ENCODE measurements around the gene NRP1. TPM values are rescaled to one million over a fixed set of nuclear protein-coding genes. Genes with fewer than 3 reads are reported as not detected.
A peak's percentile ranks its signal among the peaks of the same experiment; 100 is the strongest.

Gene NRP1
- total and polyA plus RNA-seq, 9 donors, result 80.1 to 140 (median 112) TPM

GRCh38 chr10:33243703-33244102, 90.8 kb downstream of the NRP1 start:
- Histone ChIP-seq H3K4me3 (ENCODE audit: low read length) (no peak overlapping the region), H3K4me1 (ENCODE audit: control insufficient read depth, insufficient read depth, low read length) (no peaks in the 10 kb centered on the region), H3K36me3 (ENCODE audit: control insufficient read depth, insufficient read depth, low read length) (peaks cover 15% of the 10 kb centered on the region), H3K27ac (ENCODE audit: low read length) (no peak overlapping the region), H3K27me3 (ENCODE audit: control insufficient read depth, insufficient read depth, low read length) (no peaks in the 10 kb centered on the region), H3K9me3 (replicated peaks; ENCODE audit: control insufficient read depth, low read depth, low read length) (no peaks in the 10 kb centered on the region)
- no peak for DNase-seq
- WGBS (ENCODE audit: insufficient coverage), result no CpG with 5 or more reads among the region's 2 CpGs

- Histone ChIP-seq H3K4me3 (ENCODE audit: low read length) (no peak overlapping the region), H3K27me3 (ENCODE audit: control insufficient read depth, insufficient read depth, low read length) (no peaks in the 10 kb centered on the region), H3K27ac (ENCODE audit: low read length) (no peak overlapping the region), H3K4me1 (ENCODE audit: control insufficient read depth, insufficient read depth, low read length) (no peaks in the 10 kb centered on the region), H3K36me3 (ENCODE audit: control insufficient read depth, insufficient read depth, low read length) (peaks cover 17% of the 10 kb centered on the region), H3K9me3 (replicated peaks; ENCODE audit: control insufficient read depth, low read depth, low read length) (no peaks in the 10 kb centered on the region)
- DNase-seq, result no peak
- no CpG with 5 or more reads among the region's 5 CpGs for WGBS (ENCODE audit: insufficient coverage)
Observed at GRCh38 chr10:33242931-33243330, 91.5 kb downstream of the NRP1 start.

- no peaks in the 10 kb centered on the region for H3K27me3 ChIP-seq (ENCODE audit: control insufficient read depth, insufficient read depth, low read length)
- no peak for DNase-seq
- no peaks in the 10 kb centered on the region for H3K9me3 ChIP-seq (replicated peaks; ENCODE audit: control insufficient read depth, low read depth, low read length)
- no peaks in the 10 kb centered on the region for H3K4me1 ChIP-seq (ENCODE audit: control insufficient read depth, insufficient read depth, low read length)
- 22% methylated on average over 1 of the region's 4 CpGs for WGBS (ENCODE audit: insufficient coverage)
- peaks cover 13% of the 10 kb centered on the region for H3K36me3 ChIP-seq (ENCODE audit: control insufficient read depth, insufficient read depth, low read length)
- H3K4me3 ChIP-seq (ENCODE audit: low read length), result no peak overlapping the region
- H3K27ac ChIP-seq (ENCODE audit: low read length), result no peak overlapping the region
Observed at GRCh38 chr10:33241351-33241750, 93.1 kb downstream of the NRP1 start.

DNA sequence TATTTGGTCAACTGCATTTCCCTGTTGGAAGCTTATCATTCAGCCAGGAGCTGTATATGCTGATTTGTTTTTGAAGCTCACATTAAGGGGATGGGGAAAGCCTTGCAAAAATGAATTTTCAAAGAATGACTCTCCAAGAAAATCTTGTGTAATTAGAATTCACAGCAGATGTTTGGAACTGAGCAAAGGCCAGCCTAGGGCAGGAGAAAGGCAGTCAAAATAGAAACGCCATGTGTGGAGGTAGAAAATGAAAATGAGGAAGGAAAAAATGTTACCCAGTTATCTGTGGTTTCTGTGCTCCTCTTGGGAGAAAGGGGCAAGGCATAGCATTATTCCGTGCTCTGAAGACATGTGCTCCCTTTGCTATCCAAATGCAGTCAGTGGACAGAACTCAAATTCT, 93.5 kb downstream of the NRP1 start:
- Histone ChIP-seq H3K27ac (ENCODE audit: low read length) (no peak overlapping the region), H3K4me3 (ENCODE audit: low read length) (no peak overlapping the region), H3K36me3 (ENCODE audit: control insufficient read depth, insufficient read depth, low read length) (peaks cover 13% of the 10 kb centered on the region), H3K9me3 (replicated peaks; ENCODE audit: control insufficient read depth, low read depth, low read length) (no peaks in the 10 kb centered on the region), H3K27me3 (ENCODE audit: control insufficient read depth, insufficient read depth, low read length) (no peaks in the 10 kb centered on the region), H3K4me1 (ENCODE audit: control insufficient read depth, insufficient read depth, low read length) (no peaks in the 10 kb centered on the region)
- no peak for DNase-seq
- 29% methylated on average over 2 of the region's 2 CpGs for WGBS (ENCODE audit: insufficient coverage)

DNA sequence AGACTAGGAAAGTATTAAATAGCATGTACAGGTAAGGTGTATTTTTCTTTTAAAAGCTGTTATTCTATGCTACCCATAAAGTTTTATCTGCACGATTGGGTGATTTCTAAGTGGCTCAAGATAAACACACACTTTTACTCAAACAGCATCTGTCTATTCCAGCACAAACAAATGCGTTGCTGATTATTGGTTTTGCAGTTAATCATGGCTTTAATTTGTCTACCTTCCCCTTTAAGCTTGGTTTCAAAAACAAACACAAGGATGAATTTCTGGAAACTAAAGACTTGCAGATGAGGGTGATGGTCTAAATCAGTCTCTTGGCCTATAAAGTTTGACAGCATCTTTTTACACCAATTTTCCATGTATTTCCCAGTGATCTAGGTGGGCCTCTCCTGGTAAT, 94.2 kb downstream of the NRP1 start:
- peaks cover under 1% of the 10 kb centered on the region for H3K4me1 ChIP-seq (ENCODE audit: control insufficient read depth, insufficient read depth, low read length)
- H3K36me3 ChIP-seq (ENCODE audit: control insufficient read depth, insufficient read depth, low read length), result peaks cover 13% of the 10 kb centered on the region
- no peaks in the 10 kb centered on the region for H3K27me3 ChIP-seq (ENCODE audit: control insufficient read depth, insufficient read depth, low read length)
- H3K4me3 ChIP-seq (ENCODE audit: low read length), result no peak overlapping the region
- WGBS (ENCODE audit: insufficient coverage), result no CpG with 5 or more reads among the region's 2 CpGs
- no peaks in the 10 kb centered on the region for H3K9me3 ChIP-seq (replicated peaks; ENCODE audit: control insufficient read depth, low read depth, low read length)
- no peak overlapping the region for H3K27ac ChIP-seq (ENCODE audit: low read length)
- no peak for DNase-seq

DNA sequence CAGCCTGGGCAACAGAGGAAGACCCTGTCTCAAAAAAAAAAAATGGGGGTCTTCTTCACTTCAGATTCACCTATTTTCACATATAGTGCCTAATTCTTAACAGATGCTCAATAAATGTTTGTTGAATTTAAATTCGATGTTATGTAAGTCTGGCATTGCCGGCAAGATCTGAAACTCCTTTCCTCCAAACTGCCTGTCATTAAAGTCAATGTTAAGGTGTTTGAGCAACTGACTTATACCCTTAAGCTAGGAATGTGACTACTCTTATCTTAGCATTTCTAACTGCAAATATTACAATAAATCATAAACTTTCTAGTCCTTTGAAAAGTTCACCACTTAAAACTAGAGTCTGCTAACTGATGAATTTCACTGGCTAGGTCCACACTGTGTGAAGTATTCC, 95.2 kb downstream of the NRP1 start:
- peaks cover 13% of the 10 kb centered on the region for H3K36me3 ChIP-seq (ENCODE audit: control insufficient read depth, insufficient read depth, low read length)
- H3K4me3 ChIP-seq (ENCODE audit: low read length), result no peak overlapping the region
- WGBS (ENCODE audit: insufficient coverage), result no CpG with 5 or more reads among the region's 2 CpGs
- DNase-seq, result no peak
- H3K27me3 ChIP-seq (ENCODE audit: control insufficient read depth, insufficient read depth, low read length), result no peaks in the 10 kb centered on the region
- no peaks in the 10 kb centered on the region for H3K9me3 ChIP-seq (replicated peaks; ENCODE audit: control insufficient read depth, low read depth, low read length)
- peaks cover 3% of the 10 kb centered on the region for H3K4me1 ChIP-seq (ENCODE audit: control insufficient read depth, insufficient read depth, low read length)
- H3K27ac ChIP-seq (ENCODE audit: low read length), result no peak overlapping the region

DNA sequence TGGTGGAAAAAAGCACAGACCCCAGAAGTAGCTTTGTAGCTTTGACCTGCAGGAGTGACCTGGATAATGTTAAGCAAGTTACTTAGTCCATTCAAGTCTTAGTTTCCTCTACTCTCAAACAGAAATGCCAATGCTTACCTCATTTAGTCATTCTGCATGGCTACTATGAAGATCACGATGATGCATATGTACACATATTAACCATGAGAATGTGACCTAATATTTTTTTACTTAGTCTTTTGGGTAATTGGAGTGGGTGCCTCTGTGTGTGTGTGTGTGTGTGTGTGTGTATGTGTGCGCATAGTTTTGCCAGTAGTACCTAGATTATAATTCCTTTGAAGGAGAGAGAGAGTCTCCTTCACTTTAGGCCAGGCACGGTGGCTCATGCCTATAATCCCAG, 95.8 kb downstream of the NRP1 start:
- peaks cover 3% of the 10 kb centered on the region for H3K4me1 ChIP-seq (ENCODE audit: control insufficient read depth, insufficient read depth, low read length)
- H3K27ac ChIP-seq (ENCODE audit: low read length), result no peak overlapping the region
- WGBS (ENCODE audit: insufficient coverage), result 92% methylated on average over 2 of the region's 3 CpGs
- no peak for DNase-seq
- H3K36me3 ChIP-seq (ENCODE audit: control insufficient read depth, insufficient read depth, low read length), result peaks cover 13% of the 10 kb centered on the region
- no peaks in the 10 kb centered on the region for H3K9me3 ChIP-seq (replicated peaks; ENCODE audit: control insufficient read depth, low read depth, low read length)
- no peaks in the 10 kb centered on the region for H3K27me3 ChIP-seq (ENCODE audit: control insufficient read depth, insufficient read depth, low read length)
- no peak overlapping the region for H3K4me3 ChIP-seq (ENCODE audit: low read length)

DNA sequence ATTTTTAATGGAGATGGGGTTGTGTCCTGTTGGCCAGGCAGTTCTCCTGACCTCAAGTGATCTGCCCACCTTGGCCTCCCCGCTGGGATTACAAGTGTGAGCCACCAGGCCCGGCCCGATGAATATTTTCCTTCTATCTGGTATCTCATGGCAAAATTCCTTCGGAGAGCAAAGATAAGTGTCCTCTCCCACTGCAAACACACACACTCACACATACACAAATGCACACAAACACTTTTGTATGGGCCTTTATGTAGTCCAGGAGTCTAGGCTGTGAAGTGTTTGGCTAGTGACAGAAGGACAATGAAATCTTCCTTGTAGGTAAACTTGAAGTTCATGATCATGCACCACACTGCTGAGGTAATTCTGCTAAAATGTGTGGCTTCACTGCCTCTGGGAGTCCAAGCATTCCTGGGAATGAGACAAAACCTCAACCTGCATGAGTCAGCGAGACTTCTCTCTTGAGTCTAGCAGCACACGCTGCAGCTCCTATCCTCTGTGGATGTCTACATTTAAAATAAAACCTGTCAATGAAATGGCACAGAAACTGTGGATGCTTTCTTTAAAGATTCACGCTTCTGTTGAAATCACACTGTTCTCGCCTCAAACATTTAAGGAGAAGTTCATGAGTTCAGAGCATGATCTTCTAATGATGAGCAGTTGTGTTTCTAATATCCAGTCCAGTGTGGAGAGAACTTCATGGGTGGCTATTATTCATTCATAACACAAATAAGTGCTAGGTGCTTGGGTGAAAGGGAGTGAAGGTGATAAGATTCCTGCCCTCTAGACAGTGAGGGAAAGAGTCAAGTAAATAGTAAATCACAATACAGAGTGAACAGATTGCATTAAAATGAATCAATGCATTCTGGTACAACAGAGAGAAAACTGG, 96.5 kb downstream of the NRP1 start:
- H3K27me3 ChIP-seq (ENCODE audit: control insufficient read depth, insufficient read depth, low read length), result no peaks in the 10 kb centered on the region
- peaks cover 15% of the 10 kb centered on the region for H3K36me3 ChIP-seq (ENCODE audit: control insufficient read depth, insufficient read depth, low read length)
- H3K9me3 ChIP-seq (replicated peaks; ENCODE audit: control insufficient read depth, low read depth, low read length), result no peaks in the 10 kb centered on the region
- WGBS (ENCODE audit: insufficient coverage), result 88% methylated on average over 3 of the region's 8 CpGs
- H3K4me1 ChIP-seq (ENCODE audit: control insufficient read depth, insufficient read depth, low read length), result peaks cover 3% of the 10 kb centered on the region
- DNase-seq, result no peak
- H3K4me3 ChIP-seq (ENCODE audit: low read length), result no peak overlapping the region
- H3K27ac ChIP-seq (ENCODE audit: low read length), result no peak overlapping the region

GRCh38 chr10:33236916-33237315, 97.6 kb downstream of the NRP1 start:
- whole genome bisulfite sequencing (ENCODE audit: insufficient coverage), result no CpG with 5 or more reads among the region's 6 CpGs
- no peaks in the 10 kb centered on the region for H3K9me3 ChIP-seq (replicated peaks; ENCODE audit: control insufficient read depth, low read depth, low read length)
- no peak overlapping the region for H3K4me3 ChIP-seq (ENCODE audit: low read length)
- peaks cover 3% of the 10 kb centered on the region for H3K4me1 ChIP-seq (ENCODE audit: control insufficient read depth, insufficient read depth, low read length)
- H3K27ac ChIP-seq (ENCODE audit: low read length), result no peak overlapping the region
- H3K27me3 ChIP-seq (ENCODE audit: control insufficient read depth, insufficient read depth, low read length), result no peaks in the 10 kb centered on the region
- peaks cover 16% of the 10 kb centered on the region for H3K36me3 ChIP-seq (ENCODE audit: control insufficient read depth, insufficient read depth, low read length)
- no peak for DNase-seq

DNA sequence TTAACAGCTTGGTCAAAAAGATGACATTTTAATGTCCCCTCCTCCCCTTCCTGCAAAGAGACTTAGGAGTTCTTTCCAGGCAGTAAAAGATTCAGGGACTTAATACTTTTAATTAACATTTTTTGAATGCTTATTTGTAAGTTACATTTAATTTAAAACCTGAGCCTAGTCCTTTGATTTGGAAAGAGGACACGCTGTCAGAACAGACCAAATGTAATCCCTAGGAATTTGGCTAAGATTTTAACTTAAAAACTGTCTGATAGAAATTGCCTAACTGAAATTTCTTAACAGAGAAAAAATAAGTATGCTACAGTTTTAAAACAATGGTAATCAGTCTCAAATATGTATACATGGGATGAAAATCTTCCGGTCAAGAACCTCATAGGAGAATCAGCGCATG, 98.5 kb downstream of the NRP1 start:
- peaks cover 3% of the 10 kb centered on the region for H3K4me1 ChIP-seq (ENCODE audit: control insufficient read depth, insufficient read depth, low read length)
- no peak for DNase-seq
- peaks cover 11% of the 10 kb centered on the region for H3K36me3 ChIP-seq (ENCODE audit: control insufficient read depth, insufficient read depth, low read length)
- H3K9me3 ChIP-seq (replicated peaks; ENCODE audit: control insufficient read depth, low read depth, low read length), result no peaks in the 10 kb centered on the region
- H3K27me3 ChIP-seq (ENCODE audit: control insufficient read depth, insufficient read depth, low read length), result no peaks in the 10 kb centered on the region
- no CpG with 5 or more reads among the region's 3 CpGs for WGBS (ENCODE audit: insufficient coverage)
- H3K27ac ChIP-seq (ENCODE audit: low read length), result peak overlapping the region; percentile 0
- no peak overlapping the region for H3K4me3 ChIP-seq (ENCODE audit: low read length)

All from muscle of leg (tissue), 11 donors.